Measurements from ENCODE around the gene AKR1C1. TPM values are rescaled to one million over a fixed set of nuclear protein-coding genes. Genes with fewer than 3 reads are reported as not detected.
"Not testable (repeated sequence)": the region's sequence is repeated elsewhere in the genome, so short reads cannot be mapped to it uniquely, and the experiment has no call there.

Gene AKR1C1
- total RNA-seq, 1 donor from 2014 or later = 593 TPM

DNA sequence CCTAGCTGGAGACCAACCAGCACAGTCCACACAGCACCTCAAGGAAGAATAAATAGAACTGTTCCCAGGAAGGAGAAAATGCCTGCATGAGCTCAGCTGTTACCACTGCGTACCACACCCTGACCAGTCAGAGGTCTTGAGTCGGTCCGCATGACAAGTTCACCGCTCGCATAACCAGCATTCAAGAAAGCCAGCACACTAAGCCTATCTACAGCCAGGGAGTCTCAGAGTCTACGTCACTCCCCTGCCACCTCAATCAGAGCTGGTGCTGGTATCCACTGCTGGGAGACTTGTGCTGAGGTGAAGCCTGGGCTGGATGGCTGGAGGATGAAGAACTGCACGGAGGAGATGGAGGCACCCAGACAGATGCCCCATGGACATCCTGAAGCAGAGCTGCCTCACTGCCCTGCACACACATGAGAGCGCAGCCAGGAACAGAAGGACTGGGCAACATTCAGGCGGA lies 19.6 kb downstream of the AKR1C1 start:
- no peak for DNase-seq (ENCODE audit: low spot score)

GRCh38 chr10:4983615-4984216 lies 20.5 kb downstream of the AKR1C1 start:
- DNase-seq (ENCODE audit: low spot score) = no peak

GRCh38 chr10:4984223-4984622 lies 21.0 kb downstream of the AKR1C1 start:
- no peak for DNase-seq (ENCODE audit: low spot score)

- no peak for DNase-seq (ENCODE audit: low spot score)
These were observed 21.9 kb downstream of the AKR1C1 start for GRCh38 chr10:4984971-4985594.

- not testable (repeated sequence) for DNase-seq (ENCODE audit: low spot score)
These were observed 24.9 kb downstream of the AKR1C1 start for GRCh38 chr10:4988000-4988641.

GRCh38 chr10:4990217-4990616 lies 27.0 kb downstream of the AKR1C1 start:
- no peak for DNase-seq (ENCODE audit: low spot score)

GRCh38 chr10:4991463-4991862 lies 28.2 kb downstream of the AKR1C1 start:
- DNase-seq (ENCODE audit: low spot score) = not testable (repeated sequence)

- DNase-seq (ENCODE audit: low spot score) = not testable (repeated sequence)
These were observed 29.3 kb downstream of the AKR1C1 start for GRCh38 chr10:4992564-4992963.

DNA sequence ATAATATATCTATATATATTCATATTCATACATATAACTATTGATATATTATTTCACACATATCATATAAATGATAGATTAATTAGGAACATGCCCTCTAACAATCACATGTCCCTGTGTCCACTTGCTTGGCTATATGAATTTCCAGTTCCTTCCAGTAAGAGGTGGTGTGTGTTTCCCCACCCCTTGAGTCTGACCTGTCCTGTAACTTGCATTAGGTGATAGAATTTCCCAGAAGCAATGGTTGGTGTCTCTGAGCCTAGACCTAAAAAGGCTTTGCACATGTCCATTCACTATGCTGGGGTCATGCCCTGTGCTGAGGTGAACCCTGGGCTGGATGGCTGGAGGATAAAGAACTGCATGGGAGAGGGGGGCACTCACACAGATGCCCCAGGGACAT lies 31.0 kb downstream of the AKR1C1 start:
- DNase-seq (ENCODE audit: low spot score) = not testable (repeated sequence)

GRCh38 chr10:4998671-4999070 lies 35.5 kb downstream of the AKR1C1 start:
- no peak for DNase-seq (ENCODE audit: low spot score)

DNA sequence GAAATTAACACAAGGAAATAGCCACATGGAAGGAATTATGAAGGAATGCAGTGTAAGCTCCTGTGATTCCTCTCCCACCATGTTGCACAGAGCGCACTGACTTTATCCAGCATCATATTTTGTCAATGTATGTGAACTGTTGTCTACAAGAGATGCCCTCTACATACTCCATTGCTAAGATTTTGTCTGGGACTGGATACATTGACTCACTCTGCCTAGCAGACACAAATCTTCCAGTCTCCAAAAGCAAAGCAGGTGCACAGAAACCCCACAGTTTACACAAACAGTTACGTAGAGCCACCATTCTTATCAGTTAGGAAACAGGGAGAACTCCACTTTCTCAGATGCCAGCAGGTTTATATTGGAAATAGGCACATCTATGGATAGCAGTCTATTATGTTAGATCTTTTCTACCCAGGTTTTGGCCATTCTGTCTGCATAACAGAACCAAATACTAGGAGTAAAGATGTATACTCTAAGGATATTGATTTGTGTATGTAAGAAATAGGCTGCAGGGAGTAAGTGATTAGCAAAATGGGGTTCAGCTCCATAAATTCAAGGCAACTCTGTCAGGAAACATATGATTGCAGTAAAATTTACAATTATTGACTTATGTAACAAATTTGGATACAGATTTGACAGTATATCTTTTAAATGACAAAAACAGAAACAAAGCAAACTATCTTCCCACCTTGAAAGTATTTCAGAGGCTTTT lies 39.0 kb downstream of the AKR1C1 start:
- DNase-seq (ENCODE audit: low spot score) = no peak

- not testable (repeated sequence) for DNase-seq (ENCODE audit: low spot score)
These were observed 40.2 kb downstream of the AKR1C1 start, which contains the start of gene AKR1C2 for GRCh38 chr10:5003127-5004029. Gene AKR1C2 (minus strand): TSS chr10:5003857. CDS start chr10:5003835, 22 bp downstream.

DNA sequence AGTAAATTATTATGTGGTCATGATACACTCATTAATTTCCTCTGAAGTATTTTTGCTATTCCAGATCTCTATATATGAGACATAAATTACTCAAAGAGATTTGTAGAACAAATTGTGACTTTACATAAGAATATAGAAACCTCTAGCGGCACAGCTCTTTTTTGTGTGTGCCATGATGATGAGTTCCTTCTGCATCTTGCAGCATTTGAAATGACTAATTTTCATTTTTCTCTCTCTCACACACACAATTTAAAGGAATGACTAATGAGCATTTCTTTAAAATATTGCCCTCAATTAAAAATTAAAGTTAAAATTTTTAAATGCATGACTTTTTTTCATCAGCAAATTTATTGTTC lies 40.8 kb downstream of the AKR1C1 start:
- DNase-seq (ENCODE audit: low spot score) = not testable (repeated sequence)

DNA sequence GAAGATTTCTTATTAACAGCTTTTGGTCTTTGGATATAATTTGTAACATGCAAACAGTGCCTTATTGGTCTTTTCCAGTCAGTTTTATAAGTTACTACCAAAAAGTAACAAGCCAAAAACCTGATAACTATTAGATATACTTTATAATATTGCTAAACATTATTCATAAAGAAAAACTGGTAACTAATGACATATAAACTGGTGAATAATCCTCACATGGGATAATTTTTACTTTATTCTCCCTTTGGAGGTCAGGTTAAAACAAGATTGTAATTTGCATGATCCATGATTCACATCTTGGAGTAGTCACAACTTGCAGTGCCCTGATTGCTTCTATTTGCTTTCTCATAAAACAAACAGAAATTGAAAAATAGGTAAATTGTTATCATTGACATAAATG lies 41.3 kb downstream of the AKR1C1 start:
- not testable (repeated sequence) for DNase-seq (ENCODE audit: low spot score)

- DNase-seq (ENCODE audit: low spot score) = not testable (repeated sequence)
These were observed 45.8 kb downstream of the AKR1C1 start for GRCh38 chr10:5008857-5009548.

DNA sequence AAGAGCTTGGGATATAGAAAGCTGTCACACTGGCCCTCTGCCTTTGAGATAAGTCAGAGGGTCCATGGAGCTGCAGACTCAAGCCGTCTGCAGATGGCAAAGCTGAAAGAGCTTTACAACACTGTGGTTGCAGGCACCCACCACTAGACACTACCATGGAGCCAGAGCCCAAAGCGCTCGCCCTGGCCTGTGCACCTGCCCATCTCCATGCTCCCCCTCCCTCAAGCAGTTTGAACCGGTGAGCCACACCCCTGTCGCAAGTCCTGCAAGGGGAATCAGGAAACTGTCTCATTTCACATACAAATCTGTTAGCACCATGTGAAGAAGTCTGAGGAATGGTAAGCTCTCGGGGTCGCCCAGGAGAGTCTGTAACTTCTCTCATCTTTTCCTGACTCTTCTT lies 46.8 kb downstream of the AKR1C1 start:
- DNase-seq (ENCODE audit: low spot score) = not testable (repeated sequence)

- DNase-seq (ENCODE audit: low spot score) = not testable (repeated sequence)
These were observed 48.2 kb downstream of the AKR1C1 start for GRCh38 chr10:5011392-5011791.

- DNase-seq (ENCODE audit: low spot score) = no peak
These were observed 49.4 kb downstream of the AKR1C1 start for GRCh38 chr10:5012595-5012994.

- DNase-seq (ENCODE audit: low spot score) = no peak
These were observed 50.2 kb downstream of the AKR1C1 start for GRCh38 chr10:5013385-5013784.
